OCI-LY7 (cell line): ENCODE data around the gene DNAI1. TPM values are rescaled to one million over a fixed set of nuclear protein-coding genes. Genes with fewer than 3 reads are reported as not detected.

ENCODE experiments used
- BruUV-seq: library from RNA; stranded (reverse); fragments of 400-500 nt; replicated peaks from 2 replicates; lab custom pipeline; 2021; lab: Mats Ljungman, UMichigan
- CTCF ChIA-PET: fragments of 300-600 bp; sonication (Branson Sonifier 250); formaldehyde crosslinking; loops from one replicate; lab custom pipeline; 2022; ENCODE audit warnings: antibody characterized with exemption; ENCODE audit not compliant: unreplicated experiment; lab: Charles Lee
- POLR2A ChIA-PET: fragments of 300-600 bp; sonication (Branson Sonifier 250); formaldehyde crosslinking; loops from one replicate; lab custom pipeline; 2022; ENCODE audit warnings: antibody characterized with exemption; lab: Charles Lee
- DNase-seq: peaks from one replicate; pipeline ENCODE4 v3.0.0-alpha.2; 2015; ENCODE audit warnings: low spot score
- H2AFZ ChIP-seq: fragments of 200-600 bp; sonication (generic), shearing (Covaris generic); 2 replicates; pipeline ENCODE4 v1.6.1; 2014; ENCODE audit warnings: mild to moderate bottlenecking, antibody characterized with exemption, low read length, moderate library complexity
- H3K27ac ChIP-seq: fragments of 200-600 bp; sonication (generic); 2 replicates; pipeline ENCODE4 v1.5.1; 2014; ENCODE audit warnings: mixed run types, low read depth, mild to moderate bottlenecking, moderate library complexity, low read length, inconsistent platforms; ENCODE audit not compliant: poor library complexity, severe bottlenecking
- H3K36me3 ChIP-seq: fragments of 200-600 bp; sonication (generic); 2 replicates; pipeline ENCODE4 v1.6.1; 2014; ENCODE audit warnings: mild to moderate bottlenecking, antibody characterized with exemption, low read length, moderate library complexity, mixed read lengths; ENCODE audit not compliant: insufficient read depth
- H3K4me1 ChIP-seq: fragments of 200-600 bp; sonication (generic); 2 replicates; pipeline ENCODE4 v1.5.1; 2014; ENCODE audit warnings: mild to moderate bottlenecking, low read length; ENCODE audit not compliant: insufficient read depth, poor library complexity, severe bottlenecking
- H3K4me2 ChIP-seq: fragments of 200-600 bp; sonication (generic); 2 replicates; pipeline ENCODE4 v1.6.1; 2014; ENCODE audit warnings: mild to moderate bottlenecking, low read length
- H3K4me3 ChIP-seq: fragments of 200-600 bp; sonication (generic); 2 replicates; pipeline ENCODE4 v1.5.1; 2014; ENCODE audit warnings: mild to moderate bottlenecking, low read depth, low read length; ENCODE audit not compliant: poor library complexity, severe bottlenecking
- H3K79me2 ChIP-seq: fragments of 200-600 bp; sonication (generic); 2 replicates; pipeline ENCODE4 v1.6.1; 2016; ENCODE audit warnings: low read depth, mild to moderate bottlenecking, low read length, moderate library complexity, mixed read lengths; ENCODE audit not compliant: insufficient read depth
- H3K9me2 ChIP-seq: fragments of 200-600 bp; sonication (generic); 2 replicates; pipeline ENCODE4 v1.6.1; 2016; ENCODE audit warnings: mild to moderate bottlenecking, low read length, mixed read lengths; ENCODE audit not compliant: insufficient read depth
- H3K9me3 ChIP-seq: fragments of 200-600 bp; sonication (generic); 2 replicates; pipeline ENCODE4 v1.6.1; 2014; ENCODE audit warnings: mild to moderate bottlenecking, mixed run types, low read length, mixed read lengths
- H4K20me1 ChIP-seq: fragments of 200-600 bp; sonication (generic); 2 replicates; pipeline ENCODE4 v1.6.1; 2014; ENCODE audit warnings: mild to moderate bottlenecking, antibody characterized with exemption, low read length, moderate library complexity, mixed read lengths; ENCODE audit not compliant: insufficient read depth
- CTCF ChIP-seq: fragments of 200-600 bp; sonication (generic); conservative IDR thresholded peaks from 2 replicates; pipeline ENCODE4 v1.5.1; 2014; ENCODE audit warnings: mild to moderate bottlenecking, antibody characterized with exemption, low read length, moderate library complexity, mixed read lengths
- EZH2phosphoT487 ChIP-seq: fragments of 200-600 bp; sonication (generic); IDR thresholded peaks from 2 replicates; pipeline ENCODE4 v1.6.1; 2018; ENCODE audit warnings: low read depth, borderline replicate concordance, mild to moderate bottlenecking, mixed run types, antibody characterized with exemption, low read length, moderate library complexity, mixed read lengths
- intact Hi-C: fragments of 100-400 bp; cut with micrococcal nuclease; formaldehyde crosslinking; loops from one replicate; pipeline ENCODE4 v1.10.0; 2022; ENCODE audit not compliant: unreplicated experiment
- total RNA-seq, 2 experiments: library from RNA; depleted of rRNA in 1 of 2; stranded (reverse); fragments of >200 nt in 1 of 2; shearing (Covaris generic) in 1 of 2; gene quantifications; 2 replicates each; pipeline ENCODE4 v1.2.3, GENCODE V29; 2014 to 2022

Gene DNAI1
- total RNA-seq, 2 experiments from 2014 or later, result 0.57 to 0.97 TPM

GRCh38 chr9:34505370-34506120 lies 46.9 kb downstream of the DNAI1 start:
- Histone ChIP-seq H3K9me2 (no peaks in the 10 kb centered on the region), H3K9me3 (no peaks in the 10 kb centered on the region), H3K4me2 (no peak overlapping the region), H3K36me3 (no peaks in the 10 kb centered on the region), H3K4me1 (no peaks in the 10 kb centered on the region), H3K79me2 (no peaks in the 10 kb centered on the region), H4K20me1 (no peaks in the 10 kb centered on the region), H3K4me3 (no peak overlapping the region), H3K27ac (no peak overlapping the region), H2AFZ (no peak overlapping the region)
- ChIA-PET CTCF (interaction anchor here (0.9 kb wide), 1 partner anchor 13 kb away, joined by 3 read pairs; no protein-coding TSS in a partner anchor), POLR2A (no interaction called here)
- intact Hi-C loops, result no loop called here
- TF ChIP-seq EZH2phosphoT487 (no peak), CTCF (no peak)
- DNase-seq, result no peak
- no TSS peak for BruUV-seq

- Histone ChIP-seq H3K9me2 (no peaks in the 10 kb centered on the region), H3K36me3 (no peaks in the 10 kb centered on the region), H3K4me1 (no peaks in the 10 kb centered on the region), H4K20me1 (no peaks in the 10 kb centered on the region), H3K27ac (no peak overlapping the region), H3K4me3 (no peak overlapping the region), H3K4me2 (no peak overlapping the region), H3K79me2 (no peaks in the 10 kb centered on the region), H3K9me3 (no peaks in the 10 kb centered on the region), H2AFZ (no peak overlapping the region)
- no TSS peak for BruUV-seq
- DNase-seq, result no peak
- ChIA-PET POLR2A (interaction anchor here (0.5 to 1.2 kb wide), 2 partner anchors 27 to 37 kb away, joined by 3 to 4 read pairs; no protein-coding TSS in a partner anchor), CTCF (interaction anchor here (0.9 kb wide), 1 partner anchor 12 kb away, joined by 3 read pairs; no protein-coding TSS in a partner anchor)
- intact Hi-C loops, result no loop called here
- TF ChIP-seq EZH2phosphoT487, result no peak
- TF ChIP-seq CTCF, result no peak
These were observed 48.0 kb downstream of the DNAI1 start for GRCh38 chr9:34506623-34507022.

- Histone ChIP-seq H3K79me2 (no peaks in the 10 kb centered on the region), H3K4me2 (no peak overlapping the region), H3K9me2 (no peaks in the 10 kb centered on the region), H3K4me1 (no peaks in the 10 kb centered on the region), H3K4me3 (no peak overlapping the region), H3K27ac (no peak overlapping the region), H3K36me3 (no peaks in the 10 kb centered on the region), H3K9me3 (no peaks in the 10 kb centered on the region), H2AFZ (no peak overlapping the region), H4K20me1 (no peaks in the 10 kb centered on the region)
- intact Hi-C loops, result no loop called here
- TF ChIP-seq CTCF (no peak), EZH2phosphoT487 (no peak)
- POLR2A ChIA-PET, result interaction anchor here (1.2 kb wide), 1 partner anchor 26 kb away, joined by 3 read pairs; no protein-coding TSS in a partner anchor
- no TSS peak for BruUV-seq
- DNase-seq, result no peak
- CTCF ChIA-PET, result no interaction called here
These were observed 49.0 kb downstream of the DNAI1 start for GRCh38 chr9:34507556-34507955.
